ENCODE results near the gene CHRND. TPM values are rescaled to one million over a fixed set of nuclear protein-coding genes. Genes with fewer than 3 reads are reported as not detected.

Gene CHRND
- total and polyA plus RNA-seq, 2 of the 8 experiments (the other 6 are each of a cell fraction or from before 2014, with no cell fraction given): 0.24 TPM; not detected in 1

GRCh38 chr2:232523682-232524597 lies 2.0 kb upstream of the CHRND start (continued):
- TF ChIP-seq RFX5 (IDR thresholded peaks at IDR 0.05; ENCODE audit: borderline replicate concordance, low read depth, low read length) (peak; percentile 18; the same call in 1 of the 2 replicates), RAD21 (IDR thresholded peaks at IDR 0.05 in 1 of 2, conservative IDR thresholded peaks at IDR 0.05 in 1 of 2; ENCODE audit: low read depth in 2 of 2, low read length in 2 of 2) (peak; percentile 29 to 51; a peak in 3 of 4 replicates), RNF2 (IDR thresholded peaks at IDR 0.05; ENCODE audit: borderline replicate concordance, low read depth, low read length, missing control alignments, poor library complexity, severe bottlenecking) (peak; percentile 14), NRF1 (IDR thresholded peaks at IDR 0.05; ENCODE audit: low read depth, low read length) (no peak), GABPA (IDR thresholded peaks at IDR 0.05; ENCODE audit: borderline replicate concordance, insufficient read depth, low read length) (peak; percentile 35; the same call in 1 of the 2 replicates), EZH2 (IDR thresholded peaks at IDR 0.05; ENCODE audit: low read depth, low read length, severe bottlenecking) (no peak), ASH2L (IDR thresholded peaks at IDR 0.05; ENCODE audit: low read length) (peak; percentile 55), RBBP5 (IDR thresholded peaks at IDR 0.05; ENCODE audit: borderline replicate concordance, low read depth, low read length) (peak; percentile 33; the same call in 1 of the 2 replicates)
- TF ChIP-seq, protein P1, sequence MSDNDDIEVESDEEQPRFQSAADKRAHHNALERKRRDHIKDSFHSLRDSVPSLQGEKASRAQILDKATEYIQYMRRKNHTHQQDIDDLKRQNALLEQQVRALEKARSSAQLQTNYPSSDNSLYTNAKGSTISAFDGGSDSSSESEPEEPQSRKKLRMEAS (IDR thresholded peaks at IDR 0.05): peak; percentile 68
